ENCODE data around the gene GALNT17.
A peak's percentile ranks its signal among the peaks of the same experiment; 100 is the strongest.
"Not testable (repeated sequence)": the region's sequence is repeated elsewhere in the genome, so short reads cannot be mapped to it uniquely, and the experiment has no call there.

Gene GALNT17

DNA sequence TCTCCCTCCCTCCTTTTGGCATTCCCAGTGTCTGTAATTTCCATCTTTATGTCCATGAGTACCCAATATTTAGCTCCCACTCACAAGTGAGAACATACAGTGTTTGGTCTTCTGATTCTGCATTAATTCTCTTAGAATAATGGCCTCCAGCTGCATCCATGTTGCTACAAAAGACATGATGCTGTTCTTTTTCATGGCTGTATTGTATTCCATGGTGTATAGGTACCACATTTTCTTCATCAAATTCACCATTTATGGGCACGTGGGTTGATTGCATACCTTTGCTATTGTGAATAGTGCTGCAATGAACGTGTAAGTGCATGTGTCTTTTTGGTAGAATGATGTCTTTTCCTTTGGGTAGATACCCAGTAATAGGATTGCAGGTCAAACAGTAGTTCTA, 576.8 kb downstream of the GALNT17 start:
- no peak for DNase-seq

DNA sequence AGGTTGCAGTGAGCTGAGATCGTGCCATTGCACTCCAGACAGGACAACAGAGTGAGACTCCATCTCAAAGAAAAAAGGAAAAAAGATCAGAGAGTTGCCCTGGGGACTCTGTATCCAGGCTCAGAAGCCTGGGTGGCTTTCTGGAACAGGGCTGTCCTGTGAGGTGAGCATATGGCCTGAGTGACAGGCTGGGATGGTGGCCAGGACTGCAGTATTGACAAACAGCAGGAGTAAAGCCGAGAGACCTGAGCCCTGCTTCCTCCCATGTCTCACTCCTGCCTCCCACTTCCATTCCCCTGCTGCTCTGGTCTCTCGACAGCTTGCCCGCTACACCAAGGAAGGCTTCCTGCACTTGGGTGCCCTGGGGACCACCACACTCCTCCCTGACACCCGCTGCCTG, 578.5 kb downstream of the GALNT17 start:
- DNase-seq, result no peak

DNA sequence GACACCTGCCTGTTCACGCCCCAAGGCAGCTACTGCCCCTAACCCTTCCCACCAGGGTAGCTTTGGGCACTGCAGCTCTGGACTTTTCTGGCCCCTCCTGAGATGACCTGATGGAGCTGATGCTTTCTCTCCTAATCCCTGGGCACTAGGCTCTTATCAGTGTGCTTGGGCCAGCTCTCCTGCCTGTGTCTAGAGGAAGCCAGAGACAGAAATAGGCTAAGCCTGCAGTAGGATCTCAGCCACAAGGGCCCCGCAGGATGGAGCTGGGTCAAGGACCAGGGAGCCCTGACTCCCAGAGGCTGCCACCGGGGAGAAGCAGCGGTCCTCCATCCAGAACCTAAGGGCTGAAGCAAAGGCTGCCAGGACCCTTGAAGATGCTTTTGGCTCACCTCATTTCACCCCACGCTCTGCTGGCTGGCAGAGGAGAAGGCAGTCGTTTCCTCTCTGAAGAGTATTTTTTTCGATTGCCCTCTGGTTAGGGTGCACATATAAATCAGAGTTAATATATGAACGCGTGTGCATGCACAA, 580.8 kb downstream of the GALNT17 start:
- DNase-seq, result no peak

DNA sequence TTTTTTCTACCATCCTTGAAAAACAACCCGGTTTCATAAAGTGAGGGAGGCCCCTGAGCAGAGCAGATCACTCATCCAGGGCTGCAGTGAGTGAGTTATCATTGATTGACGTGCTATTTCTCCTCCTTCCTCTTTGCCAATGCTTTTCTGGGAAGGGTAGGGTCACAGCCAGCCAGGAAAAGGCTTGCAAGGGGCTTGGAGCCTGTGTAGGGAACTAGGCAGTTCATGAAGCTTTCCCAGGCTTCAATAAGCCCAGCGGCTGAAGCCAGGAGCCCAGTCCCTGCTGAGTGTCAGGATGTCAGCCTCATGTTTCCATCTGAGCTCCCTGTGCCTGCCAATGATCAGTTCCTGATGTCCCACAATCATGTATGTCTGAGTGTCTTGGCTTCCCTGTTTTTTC, 584.7 kb downstream of the GALNT17 start:
- DNase-seq, result no peak

DNA sequence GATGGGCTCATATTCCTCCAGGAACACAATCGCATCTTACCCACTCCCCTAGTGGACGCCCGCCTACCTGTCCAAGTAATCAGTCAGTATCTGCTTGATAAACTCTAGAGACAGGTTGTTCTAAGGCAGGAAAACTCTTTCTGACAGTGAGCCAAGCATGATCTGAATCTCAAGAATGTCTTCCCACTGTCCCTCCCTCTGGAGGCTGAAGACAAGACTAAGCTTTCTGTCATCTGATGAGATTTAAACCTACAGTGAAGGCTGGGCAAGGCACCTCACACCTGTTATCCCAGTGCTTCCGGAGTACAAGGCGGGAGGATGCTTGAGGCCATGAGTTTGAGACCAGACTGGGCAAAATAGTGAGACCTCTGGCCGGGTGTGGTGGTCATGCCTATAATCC, 586.6 kb downstream of the GALNT17 start:
- peak; percentile 27 for DNase-seq

DNA sequence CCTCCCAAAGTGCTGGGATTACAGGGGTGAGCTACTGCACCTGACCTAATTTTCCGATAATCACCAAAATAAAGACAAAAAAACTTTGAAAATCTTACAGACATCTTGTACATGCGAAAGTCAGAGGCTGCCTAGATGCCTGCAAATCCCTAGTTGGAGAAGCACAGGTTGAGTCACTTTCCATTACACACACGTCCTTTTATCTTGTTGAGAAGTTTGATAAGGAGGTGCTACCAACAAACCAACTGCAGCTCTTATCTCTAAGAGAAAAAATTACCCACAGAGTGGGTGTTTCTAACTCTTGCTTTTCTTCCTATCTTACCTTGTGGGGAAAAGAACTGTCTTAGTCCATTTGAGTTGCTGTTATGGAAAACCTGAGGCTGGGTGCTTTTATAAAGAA, 589.8 kb downstream of the GALNT17 start:
- no peak for DNase-seq

DNA sequence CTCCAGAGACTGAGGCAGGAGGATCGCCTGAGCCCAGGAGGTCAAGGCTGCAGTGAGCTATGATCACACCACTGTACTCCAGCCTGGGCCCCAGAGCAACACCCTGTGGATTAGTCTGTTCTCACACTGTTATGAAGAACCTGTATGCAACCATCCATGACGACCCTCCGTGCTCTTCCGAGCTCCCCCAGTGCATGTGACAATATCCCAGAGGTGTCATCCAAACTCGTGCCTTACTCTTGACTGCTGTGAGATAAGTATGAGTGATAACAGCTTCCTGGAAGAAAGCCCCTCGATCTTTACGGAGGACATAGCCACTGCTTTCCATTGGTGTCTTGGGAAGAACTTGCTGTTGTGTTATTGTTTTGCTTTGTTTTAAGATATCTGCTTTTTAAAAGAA, 591.9 kb downstream of the GALNT17 start:
- DNase-seq, result no peak

DNA sequence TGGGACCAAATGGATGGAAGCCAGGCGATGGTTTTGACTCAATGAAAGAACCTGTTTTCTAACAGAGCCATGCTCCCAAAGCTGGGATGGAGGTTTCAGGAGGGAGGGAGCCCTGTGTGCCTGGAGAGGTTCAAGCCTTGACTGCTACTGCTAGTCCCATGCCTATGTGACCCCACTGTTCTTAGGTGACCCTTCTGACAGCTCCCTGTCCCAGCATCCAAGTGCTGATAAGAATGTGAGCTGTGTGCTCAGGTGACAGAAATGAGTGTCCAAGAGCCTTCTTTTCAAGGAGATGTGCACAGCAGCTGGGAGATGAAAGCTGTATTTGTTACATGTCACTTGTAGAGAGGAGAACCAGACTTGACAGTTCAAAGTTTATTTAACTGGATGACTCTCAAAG, 595.4 kb downstream of the GALNT17 start:
- no peak for DNase-seq

DNA sequence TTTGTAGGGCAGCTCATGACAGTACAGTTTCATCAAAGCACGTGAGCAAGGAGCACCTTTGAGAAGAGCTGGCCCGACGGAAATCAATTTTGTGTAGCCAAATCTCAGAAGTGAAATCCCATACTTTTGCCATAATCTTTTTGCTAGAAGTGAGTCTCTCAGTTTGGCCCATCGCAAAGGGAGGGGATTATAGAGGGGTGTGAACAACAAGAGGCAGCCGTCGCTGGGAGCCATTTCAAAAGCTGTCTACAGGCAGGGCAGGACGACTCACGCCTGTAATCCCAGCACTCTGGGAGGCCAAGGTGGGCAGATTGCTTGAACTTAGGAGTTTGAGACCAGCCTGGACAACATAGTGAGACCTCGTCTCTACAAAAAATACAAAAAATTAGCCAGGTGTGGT, 599.8 kb downstream of the GALNT17 start:
- no peak for DNase-seq

DNA sequence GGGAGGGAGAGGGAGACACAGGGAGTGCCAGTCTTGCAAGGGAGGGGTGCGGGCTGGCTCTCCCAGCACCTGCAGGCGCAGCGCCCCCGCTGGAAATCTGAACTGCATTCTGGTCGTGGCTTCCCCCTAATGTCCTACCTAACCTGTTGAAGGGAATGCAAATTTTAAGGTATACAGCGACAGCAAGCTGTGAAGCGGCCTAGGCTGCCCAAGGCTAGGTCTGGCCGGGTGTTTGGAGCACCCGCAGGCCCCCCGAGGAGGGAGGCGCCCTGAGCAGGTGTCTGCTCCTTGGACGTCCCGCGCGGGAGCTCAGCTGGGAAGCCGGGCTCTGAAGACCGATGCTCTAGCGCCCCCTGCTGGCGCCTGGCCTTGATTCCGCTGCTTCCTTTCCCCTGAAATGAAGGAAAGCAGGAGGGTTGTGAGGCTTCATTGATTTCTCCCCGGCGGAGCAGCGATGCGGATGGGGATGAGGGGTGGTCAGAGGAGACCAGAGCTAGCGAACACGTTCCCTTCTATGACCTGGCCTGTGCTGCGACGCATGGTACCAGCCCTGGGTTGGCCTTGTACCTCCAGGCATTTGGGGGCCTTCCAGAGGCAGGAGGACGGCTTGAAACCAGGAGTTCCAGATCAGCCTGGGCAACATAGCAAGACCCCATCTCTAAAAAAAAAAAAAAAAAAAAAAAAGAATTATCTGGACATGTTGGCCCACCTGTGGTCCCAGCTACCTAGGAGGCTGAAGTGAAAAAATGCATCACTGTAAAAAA, 601.3 kb downstream of the GALNT17 start:
- peak; percentile 69 for DNase-seq

DNA sequence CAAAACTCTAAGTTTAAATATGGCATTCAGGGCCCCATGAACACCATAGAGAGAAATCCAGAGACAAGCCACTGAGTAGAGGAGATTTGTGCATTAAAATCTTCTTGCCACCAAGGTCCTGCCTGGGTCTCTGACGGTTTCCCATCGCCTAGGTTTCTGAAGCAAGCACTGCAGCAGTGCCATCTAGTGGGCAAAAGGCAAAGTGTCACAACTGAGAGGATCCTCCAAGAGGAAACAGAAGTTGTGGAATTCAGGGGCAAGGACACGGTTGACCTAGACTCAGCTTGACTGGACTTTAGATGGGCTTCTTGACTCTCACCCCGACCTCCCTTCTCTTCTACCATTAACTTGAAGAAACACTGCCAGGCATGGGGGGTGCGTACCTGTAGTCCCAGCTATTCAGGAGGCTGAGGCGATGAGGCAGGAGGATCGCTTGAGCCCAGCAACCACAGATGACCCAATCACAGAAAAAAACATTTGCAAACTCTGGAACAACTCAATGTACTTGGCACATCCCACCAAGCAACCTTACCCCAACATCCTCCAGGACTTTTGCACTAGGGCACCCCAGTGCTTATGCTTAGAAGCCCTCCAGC, 604.1 kb downstream of the GALNT17 start:
- peak; percentile 69 for DNase-seq

DNA sequence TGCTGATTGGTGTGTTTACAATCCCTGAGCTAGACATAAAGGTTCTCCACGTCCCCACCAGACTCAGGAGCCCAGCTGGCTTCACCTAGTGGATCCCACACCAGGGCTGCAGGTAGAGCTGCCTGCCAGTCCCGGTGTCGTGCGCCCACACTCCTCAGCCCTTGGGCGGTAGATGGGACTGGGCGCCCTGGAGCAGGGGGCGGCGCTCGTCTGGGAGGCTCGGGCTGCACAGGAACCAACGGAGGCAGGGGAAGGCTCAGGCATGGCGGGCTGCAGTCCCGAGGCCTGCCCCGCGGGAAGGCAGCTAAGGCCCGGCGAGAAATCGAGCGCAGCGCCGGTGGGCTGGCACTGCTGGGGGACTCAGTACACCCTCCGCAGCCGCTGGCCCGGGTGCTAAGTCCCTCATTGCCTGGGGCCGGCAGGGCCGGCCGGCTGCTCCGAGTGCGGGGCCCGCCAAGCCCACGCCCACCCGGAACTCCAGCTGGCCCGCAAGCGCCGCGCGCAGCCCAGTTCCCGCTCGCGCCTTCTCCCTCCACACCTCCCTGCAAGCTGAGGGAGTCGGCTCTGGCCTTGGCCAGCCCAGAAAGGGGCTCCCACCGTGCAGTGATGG, 606.1 kb downstream of the GALNT17 start:
- DNase-seq, result not testable (repeated sequence)

DNA sequence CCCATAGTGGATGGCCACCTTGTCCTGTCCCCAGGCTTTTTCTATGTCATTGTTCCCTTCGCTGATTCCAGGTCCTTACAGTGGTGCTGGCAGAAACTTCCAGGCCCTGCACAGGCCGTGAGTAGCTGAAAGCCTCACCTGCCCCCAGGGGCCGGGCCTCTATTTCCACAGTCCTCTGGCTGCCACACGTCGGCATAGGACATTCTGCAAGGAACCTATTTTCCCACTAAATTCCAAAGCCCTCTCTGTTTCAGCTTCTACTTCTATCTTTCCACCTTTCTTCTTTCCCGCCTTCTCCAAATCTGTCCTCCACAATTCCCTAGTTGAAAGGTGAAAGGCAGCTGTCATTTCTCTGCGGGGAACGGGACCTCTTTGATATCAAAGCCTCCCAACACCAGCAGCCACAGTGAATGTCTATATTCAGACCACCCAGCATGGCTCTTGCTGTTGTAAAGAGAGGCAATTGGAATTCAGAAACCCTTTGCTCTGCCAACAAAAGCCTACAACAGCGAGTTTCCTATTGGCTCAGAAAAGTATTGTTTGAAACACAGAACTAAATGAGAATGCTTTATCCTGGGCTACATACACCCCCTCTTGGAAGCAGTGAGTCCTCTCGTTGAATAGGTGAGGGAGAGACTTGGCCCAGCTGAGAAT, 607.7 kb downstream of the GALNT17 start:
- no peak for DNase-seq

DNA sequence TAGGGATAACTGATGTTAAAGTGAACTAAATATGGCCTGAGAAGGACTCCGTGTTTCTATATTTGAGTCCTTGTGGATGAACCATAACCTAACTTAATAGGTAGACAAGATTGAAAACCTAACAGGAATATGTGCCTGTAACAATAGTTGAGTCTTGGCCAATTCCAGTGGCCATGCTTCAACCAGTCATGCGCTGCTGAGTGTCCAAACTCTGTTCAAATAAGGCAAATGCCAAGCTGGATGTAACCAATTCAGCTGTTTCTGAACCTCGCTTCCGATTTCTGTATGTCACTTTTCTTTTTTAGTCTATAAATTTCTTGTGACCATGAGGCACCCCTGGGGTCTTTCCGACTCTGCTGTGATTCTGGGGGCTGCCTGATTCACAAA, 608.2 kb downstream of the GALNT17 start:
- no peak for DNase-seq

DNA sequence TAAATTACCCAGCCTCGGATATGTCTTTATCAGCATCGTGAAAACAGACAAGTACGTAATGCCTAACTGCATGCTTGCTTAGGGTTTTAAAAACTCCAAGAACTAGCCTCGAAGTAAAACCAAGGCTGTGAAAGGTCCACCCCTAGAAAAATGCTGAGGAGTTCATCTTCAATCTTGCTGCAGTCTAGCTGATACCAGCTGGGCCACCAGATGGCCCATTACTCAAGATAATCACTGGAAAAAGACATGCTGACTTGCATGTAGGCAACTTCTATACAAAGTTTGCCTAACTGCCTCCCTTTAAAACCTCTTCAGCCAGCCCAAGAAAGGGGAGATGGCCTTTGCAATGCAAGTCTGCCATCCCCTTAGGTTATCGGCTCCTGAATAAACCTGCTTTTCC, 614.1 kb downstream of the GALNT17 start:
- DNase-seq, result peak; percentile 46

DNA sequence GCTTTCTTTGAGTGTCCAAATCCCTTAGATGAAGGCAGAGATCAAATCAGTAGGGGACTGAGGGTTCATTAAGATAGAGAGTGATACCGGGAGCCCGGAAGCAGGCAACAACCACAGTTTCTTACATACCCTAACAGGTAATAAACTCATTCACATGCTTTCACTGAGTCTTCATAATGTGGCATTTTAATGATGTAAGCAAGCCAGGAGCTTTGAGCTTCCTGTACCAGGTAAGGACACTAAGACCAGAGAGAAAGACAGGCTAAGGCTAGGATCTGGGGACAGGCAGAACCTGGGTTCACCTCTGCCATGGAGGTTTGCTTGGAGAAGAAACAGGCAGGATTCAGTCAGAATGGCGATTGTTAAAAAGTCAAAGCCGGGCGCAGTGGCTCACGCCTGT, 618.3 kb downstream of the GALNT17 start:
- no peak for DNase-seq

DNA sequence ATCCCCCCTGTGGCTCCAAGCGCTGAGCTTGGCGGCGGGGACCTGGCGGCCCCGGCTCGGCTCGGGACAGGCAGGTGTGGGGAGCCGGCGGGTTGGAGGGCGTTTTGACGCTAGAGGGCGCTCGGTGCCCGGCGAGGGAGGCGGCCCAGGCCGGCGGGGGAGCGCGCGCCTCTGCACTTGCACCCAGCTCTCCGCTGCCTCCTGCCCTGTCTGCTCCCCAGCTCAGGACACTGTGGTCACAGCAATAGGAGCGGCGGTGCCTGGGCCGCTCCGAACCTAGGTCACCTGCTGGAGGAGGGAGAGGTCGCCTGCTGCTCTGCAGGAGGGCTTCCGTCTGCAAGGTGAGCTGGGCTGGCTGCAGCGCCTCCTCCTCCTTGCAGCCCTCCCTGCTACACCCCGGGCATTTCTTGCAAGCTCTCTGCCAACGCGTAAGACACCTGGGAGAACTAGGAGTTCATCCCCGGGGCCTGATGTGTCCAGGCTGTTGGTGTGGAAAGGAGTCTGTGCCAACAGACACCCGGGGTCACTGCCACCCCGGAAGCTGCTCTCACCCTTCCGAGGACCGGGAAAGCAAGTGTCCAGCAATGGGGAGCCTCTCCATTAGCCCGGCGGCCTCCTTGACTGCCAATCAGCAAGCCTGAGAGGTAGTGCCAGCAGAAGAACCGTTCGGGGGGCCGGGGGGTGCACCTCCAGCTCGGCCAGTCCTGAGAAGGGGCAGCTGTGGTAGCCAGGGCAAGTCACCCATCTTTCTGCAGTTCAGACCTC, 620.4 kb downstream of the GALNT17 start:
- DNase-seq, result peak; percentile 42

DNA sequence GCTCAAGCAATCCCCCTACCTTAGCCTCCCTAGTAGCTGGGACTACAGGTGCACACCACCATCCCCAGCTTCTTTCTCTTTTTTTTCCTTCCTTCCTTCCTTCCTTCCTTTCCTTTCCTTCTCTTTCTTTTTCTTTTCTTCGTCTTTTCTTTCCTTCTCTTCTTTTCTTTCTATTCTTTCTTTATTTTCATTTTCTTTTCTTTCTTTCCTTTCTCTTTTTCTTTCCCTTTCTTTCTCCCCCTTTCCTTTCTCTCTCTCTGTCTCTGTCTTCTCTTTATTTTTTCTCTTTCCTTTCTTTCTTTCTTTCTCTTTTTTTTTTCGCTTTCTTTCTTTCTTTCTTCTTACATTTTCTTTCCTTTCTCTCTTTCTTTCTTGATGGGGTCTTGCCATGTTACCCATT, 621.3 kb downstream of the GALNT17 start:
- DNase-seq, result no peak

DNA sequence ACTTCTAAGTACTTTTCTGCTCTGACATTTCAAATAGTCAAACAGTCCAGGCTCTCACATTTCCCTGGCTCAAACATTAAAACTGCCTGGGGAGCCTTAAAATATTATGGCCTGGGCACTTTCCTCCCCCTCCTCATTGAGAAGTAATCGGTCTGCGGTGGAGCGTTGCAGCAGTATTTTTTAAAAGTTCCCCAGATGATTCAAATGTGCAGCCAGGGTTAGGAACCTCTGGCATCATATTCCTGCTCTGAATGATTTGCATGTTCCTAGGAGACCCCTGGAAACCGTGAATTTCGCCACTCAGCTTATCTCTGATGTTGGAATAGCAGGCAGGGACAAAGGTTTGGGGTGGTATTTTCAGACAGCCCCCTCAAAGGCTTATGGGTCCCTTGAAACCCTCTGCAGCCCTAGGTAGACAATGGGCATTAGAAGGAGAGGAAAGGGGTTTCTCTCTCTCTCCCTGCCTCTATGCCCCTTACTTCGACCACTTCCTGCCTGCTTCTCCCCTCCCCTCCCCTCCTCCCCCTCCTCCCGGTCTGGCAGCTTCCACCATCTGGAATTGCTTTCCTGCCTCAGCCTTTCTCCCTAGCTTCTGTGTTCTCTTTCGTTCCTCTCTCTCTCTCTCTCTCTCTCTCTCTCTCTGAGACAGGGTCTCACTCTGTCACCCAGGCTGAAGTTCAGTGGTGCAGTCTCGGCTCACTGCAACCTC, 622.2 kb downstream of the GALNT17 start:
- peak; percentile 67 for DNase-seq

DNA sequence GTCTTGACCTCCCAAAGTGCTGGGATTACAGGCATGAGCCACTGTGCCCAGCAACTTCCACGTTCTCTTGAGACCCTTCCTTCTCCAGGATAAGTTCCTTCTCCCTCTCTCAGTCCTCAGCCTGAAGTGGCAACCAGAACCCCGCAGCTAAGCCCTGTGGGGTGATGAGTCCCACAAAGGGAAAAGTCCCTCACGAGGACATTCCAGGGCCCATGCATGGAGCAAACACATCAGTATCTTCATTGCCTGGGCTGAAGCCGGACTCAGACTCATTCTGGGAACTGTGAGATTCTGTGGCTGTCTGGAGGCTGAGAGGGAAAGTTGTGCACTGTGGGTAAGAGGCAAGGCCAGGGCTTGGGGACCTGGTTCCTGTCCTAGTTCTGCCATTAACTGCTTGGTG, 622.9 kb downstream of the GALNT17 start:
- DNase-seq, result no peak

DNA sequence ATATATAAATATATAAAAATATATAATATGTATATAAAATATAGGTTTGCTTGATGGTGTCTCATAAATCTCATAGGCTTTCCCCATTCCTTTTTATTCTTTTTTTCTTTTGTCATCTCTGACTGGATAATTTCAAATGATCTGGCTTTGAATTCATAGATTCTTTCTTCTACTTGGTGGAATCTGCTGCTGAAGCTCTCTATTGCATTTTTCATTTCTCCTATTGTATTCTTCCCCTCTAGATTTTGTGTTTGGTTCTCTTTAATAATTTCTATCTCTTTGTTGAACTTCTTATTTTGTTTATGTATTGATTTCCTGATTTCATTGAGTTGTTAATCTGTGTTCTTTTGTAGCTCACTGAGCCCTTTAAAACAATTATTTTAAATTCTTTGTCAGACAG, 629.4 kb downstream of the GALNT17 start:
- no peak for DNase-seq

All from fibroblast of upper back skin (primary cell).